ENCODE results near the gene EFCAB14. TPM values are rescaled to one million over a fixed set of nuclear protein-coding genes. Genes with fewer than 3 reads are reported as not detected.

Gene EFCAB14
- total and polyA plus RNA-seq, 2 donors (not counting 3 experiments of a cell fraction or from before 2014, with no cell fraction given) = 30.0 to 81.7 TPM

GRCh38 chr1:46667782-46668760 is 50.8 kb downstream of the EFCAB14 start, which contains the start of gene ATPAF1:
TSS of gene ATPAF1 (minus strand) at chr1:46668364. CDS start at chr1:46668322, 42 bp downstream.
- intact Hi-C loops (cut with micrococcal nuclease) (loop anchor here (1.0 to 2.0 kb wide), 3 partner anchors 51 to 64 kb away; partner anchors contain the start of genes EFCAB14, MKNK1 and MOB3C), dilution Hi-C loops (cut with MboI; ENCODE audit: extremely low pct_ligation_motif_present, low sequenced_read_pairs) (no loop called here)
- no peaks in the 10 kb centered on the region for H3K27me3 ChIP-seq (ENCODE audit: control insufficient read depth in 2 of 2, insufficient read depth in 2 of 2, low read length in 2 of 2)
- H3K79me2 ChIP-seq (ENCODE audit: control insufficient read depth, insufficient read depth, low read length) = peaks cover 9% of the 10 kb centered on the region
- H3K4me2 ChIP-seq (ENCODE audit: insufficient read depth, low read length) = peak within 1 kb of the TSS; percentile 75
- H3K36me3 ChIP-seq (ENCODE audit: control insufficient read depth in 2 of 2, extremely low read depth in 1 of 2, insufficient read depth in 2 of 2, low read length in 2 of 2) = peaks cover 0 to 2% of the 10 kb centered on the region in 2 experiments
- H3K27ac ChIP-seq (ENCODE audit: insufficient read depth, low read depth, low read length) = no peak within 1 kb of the TSS
- ChIA-PET CTCF (interaction anchor here (0.7 to 1.8 kb wide), 6 partner anchors 10 to 226 kb away, joined by 3 to 7 read pairs (median 4); partner anchors contain the start of gene MKNK1), POLR2A (no interaction called here)
- DNase-seq (ENCODE audit: low read depth, low spot score) (peak; percentile 61), FAIRE-seq (peak; percentile 86)
- H3K9ac ChIP-seq (replicated peaks; ENCODE audit: extremely low read depth, insufficient read depth, low read length) = peak within 1 kb of the TSS; percentile 46
- TF ChIP-seq GATA2 (IDR thresholded peaks at IDR 0.05; ENCODE audit: insufficient read depth, insufficient read length, low read depth, low read length) (no peak), JUN (IDR thresholded peaks at IDR 0.05; ENCODE audit: borderline replicate concordance, insufficient read depth, insufficient read length, low read depth) (no peak), EZH2 (IDR thresholded peaks at IDR 0.05; ENCODE audit: borderline replicate concordance, low read depth, low read length, severe bottlenecking) (no peak), POLR2AphosphoS5 (IDR thresholded peaks at IDR 0.05; ENCODE audit: insufficient read depth, low read depth, low read length) (peak; percentile 87), FOS (IDR thresholded peaks at IDR 0.05; ENCODE audit: borderline replicate concordance, insufficient read depth, low read length) (no peak), MYC (IDR thresholded peaks at IDR 0.05; ENCODE audit: low read depth, low read length) (no peak), POLR2A (IDR thresholded peaks at IDR 0.05; ENCODE audit: low read depth, low read length) (peak; percentile 66)
- TF ChIP-seq, protein P1, sequence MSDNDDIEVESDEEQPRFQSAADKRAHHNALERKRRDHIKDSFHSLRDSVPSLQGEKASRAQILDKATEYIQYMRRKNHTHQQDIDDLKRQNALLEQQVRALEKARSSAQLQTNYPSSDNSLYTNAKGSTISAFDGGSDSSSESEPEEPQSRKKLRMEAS (IDR thresholded peaks at IDR 0.05; ENCODE audit: insufficient read depth, insufficient read length) = no peak
- TF ChIP-seq, protein P2, sequence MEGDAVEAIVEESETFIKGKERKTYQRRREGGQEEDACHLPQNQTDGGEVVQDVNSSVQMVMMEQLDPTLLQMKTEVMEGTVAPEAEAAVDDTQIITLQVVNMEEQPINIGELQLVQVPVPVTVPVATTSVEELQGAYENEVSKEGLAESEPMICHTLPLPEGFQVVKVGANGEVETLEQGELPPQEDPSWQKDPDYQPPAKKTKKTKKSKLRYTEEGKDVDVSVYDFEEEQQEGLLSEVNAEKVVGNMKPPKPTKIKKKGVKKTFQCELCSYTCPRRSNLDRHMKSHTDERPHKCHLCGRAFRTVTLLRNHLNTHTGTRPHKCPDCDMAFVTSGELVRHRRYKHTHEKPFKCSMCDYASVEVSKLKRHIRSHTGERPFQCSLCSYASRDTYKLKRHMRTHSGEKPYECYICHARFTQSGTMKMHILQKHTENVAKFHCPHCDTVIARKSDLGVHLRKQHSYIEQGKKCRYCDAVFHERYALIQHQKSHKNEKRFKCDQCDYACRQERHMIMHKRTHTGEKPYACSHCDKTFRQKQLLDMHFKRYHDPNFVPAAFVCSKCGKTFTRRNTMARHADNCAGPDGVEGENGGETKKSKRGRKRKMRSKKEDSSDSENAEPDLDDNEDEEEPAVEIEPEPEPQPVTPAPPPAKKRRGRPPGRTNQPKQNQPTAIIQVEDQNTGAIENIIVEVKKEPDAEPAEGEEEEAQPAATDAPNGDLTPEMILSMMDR (IDR thresholded peaks at IDR 0.05; ENCODE audit: extremely low read depth in 1 of 2, insufficient read depth in 1 of 2, low read depth in 1 of 2, low read length in 2 of 2) = no peak
- no peaks in the 10 kb centered on the region for H3K9me1 ChIP-seq (replicated peaks; ENCODE audit: control insufficient read depth, extremely low read depth, insufficient read depth, low read length)
- H3K9me3 ChIP-seq (replicated peaks; ENCODE audit: control insufficient read depth, insufficient read depth, low read length) = no peaks in the 10 kb centered on the region
- no peaks in the 10 kb centered on the region for H4K20me1 ChIP-seq (replicated peaks; ENCODE audit: control insufficient read depth, extremely low read depth, insufficient read depth, low read length)
- peak within 1 kb of the TSS; percentile 74 for H2AFZ ChIP-seq (ENCODE audit: low read depth, low read length)
- H3K4me1 ChIP-seq (ENCODE audit: control insufficient read depth, extremely low read depth, insufficient read depth, low read length) = peaks cover 10% of the 10 kb centered on the region
- BruUV-seq (replicated peaks) = no TSS peak
- peak within 1 kb of the TSS; percentile 64 to 87 (median 76) for H3K4me3 ChIP-seq (replicated peaks in 1 of 3; ENCODE audit: insufficient read depth in 1 of 3, low read depth in 1 of 3, low read length in 3 of 3)

Data from endothelial cell of umbilical vein (primary cell).